Coronary artery (tissue), 2 donors: ENCODE measurements around the gene SHC1.

Experiments
- DNase-seq: peaks from one replicate; pipeline ENCODE4 v3.0.0-alpha.2; 2017; ENCODE audit warnings: low spot score
- H3K27ac ChIP-seq, 2 donors: fragments of 200-600 bp; sonication (generic); one replicate each; pipeline ENCODE4 v1.5.1; 2016 to 2019
- H3K4me3 ChIP-seq: fragments of 200-600 bp; sonication (generic); 2 replicates; pipeline ENCODE4 v1.5.1; 2016; ENCODE audit warnings: mild to moderate bottlenecking, moderate library complexity
- TF ChIP-seq, protein P1 (sequence below): fragments of 200-600 bp; sonication (generic); IDR thresholded peaks from one replicate; pipeline ENCODE4 v1.5.1; 2019; ENCODE audit warnings: antibody characterized with exemption

SHC1 gene

DNA sequence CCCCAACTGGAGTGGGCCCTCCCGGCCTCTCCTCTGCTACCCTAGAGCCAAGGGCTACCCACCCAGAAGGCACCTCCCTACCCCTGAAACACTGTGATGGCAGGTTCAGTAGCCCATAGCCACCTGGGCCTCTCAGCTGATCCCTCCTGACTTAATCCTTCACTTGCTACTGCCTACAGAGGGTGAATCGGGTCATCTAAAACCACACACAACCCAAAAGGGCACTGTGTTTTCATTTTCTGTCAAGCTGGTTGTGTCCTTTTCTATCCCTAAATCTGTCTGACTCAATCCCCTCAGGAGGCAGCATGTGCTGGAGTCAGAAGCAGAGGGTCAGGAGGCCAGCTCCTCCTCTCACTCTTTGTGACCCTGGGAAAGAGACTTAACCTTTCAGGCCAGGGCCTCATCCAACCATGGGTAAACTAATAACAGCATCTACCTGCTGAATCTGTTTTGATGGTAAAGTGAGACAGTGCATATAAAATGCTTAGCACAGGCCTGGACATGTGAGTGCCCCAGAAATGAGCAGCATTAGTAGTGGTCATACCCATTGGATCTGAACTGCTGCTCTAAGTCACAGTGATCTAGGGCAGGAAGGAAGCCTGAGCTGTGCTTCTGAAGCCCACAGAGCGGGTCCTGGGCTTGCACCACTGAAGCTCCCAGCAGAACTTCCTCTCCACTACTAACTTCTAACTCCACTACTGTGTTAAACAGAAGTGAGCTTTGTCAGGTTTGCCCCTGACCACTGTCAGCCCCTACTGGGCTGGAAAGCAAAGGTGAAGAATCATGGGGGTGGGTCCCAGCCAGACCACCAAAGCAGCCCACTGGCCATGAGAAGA is 45.0 kb downstream of the SHC1 start:
- no peak for DNase-seq
- Histone ChIP-seq H3K4me3 (no peak overlapping the region), H3K27ac (no peak overlapping the region)
- TF ChIP-seq, protein P1, sequence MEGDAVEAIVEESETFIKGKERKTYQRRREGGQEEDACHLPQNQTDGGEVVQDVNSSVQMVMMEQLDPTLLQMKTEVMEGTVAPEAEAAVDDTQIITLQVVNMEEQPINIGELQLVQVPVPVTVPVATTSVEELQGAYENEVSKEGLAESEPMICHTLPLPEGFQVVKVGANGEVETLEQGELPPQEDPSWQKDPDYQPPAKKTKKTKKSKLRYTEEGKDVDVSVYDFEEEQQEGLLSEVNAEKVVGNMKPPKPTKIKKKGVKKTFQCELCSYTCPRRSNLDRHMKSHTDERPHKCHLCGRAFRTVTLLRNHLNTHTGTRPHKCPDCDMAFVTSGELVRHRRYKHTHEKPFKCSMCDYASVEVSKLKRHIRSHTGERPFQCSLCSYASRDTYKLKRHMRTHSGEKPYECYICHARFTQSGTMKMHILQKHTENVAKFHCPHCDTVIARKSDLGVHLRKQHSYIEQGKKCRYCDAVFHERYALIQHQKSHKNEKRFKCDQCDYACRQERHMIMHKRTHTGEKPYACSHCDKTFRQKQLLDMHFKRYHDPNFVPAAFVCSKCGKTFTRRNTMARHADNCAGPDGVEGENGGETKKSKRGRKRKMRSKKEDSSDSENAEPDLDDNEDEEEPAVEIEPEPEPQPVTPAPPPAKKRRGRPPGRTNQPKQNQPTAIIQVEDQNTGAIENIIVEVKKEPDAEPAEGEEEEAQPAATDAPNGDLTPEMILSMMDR, result no peak

DNA sequence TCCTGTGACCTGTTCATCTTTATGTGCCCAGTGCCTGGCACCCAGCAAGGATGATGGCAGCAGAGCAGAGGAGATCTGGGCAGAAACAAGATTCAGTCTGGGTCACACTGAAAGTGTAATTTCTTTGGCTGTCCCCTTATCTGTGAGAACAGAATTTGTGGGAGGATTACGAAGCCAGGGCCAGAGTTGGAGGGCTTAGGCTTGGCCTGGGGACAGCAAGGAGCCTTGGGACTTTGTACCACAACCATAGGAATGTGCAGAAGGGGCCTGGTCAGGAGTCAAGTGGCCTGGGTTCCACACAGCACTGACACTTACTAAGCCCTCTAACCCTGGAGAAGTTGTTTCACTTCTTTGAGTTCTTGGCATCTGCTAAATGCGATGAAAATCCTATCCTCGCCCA is 46.9 kb downstream of the SHC1 start:
- H3K4me3 ChIP-seq, result no peak overlapping the region
- DNase-seq, result no peak
- no peak overlapping the region for H3K27ac ChIP-seq
- TF ChIP-seq, protein P1, result no peak

DNA sequence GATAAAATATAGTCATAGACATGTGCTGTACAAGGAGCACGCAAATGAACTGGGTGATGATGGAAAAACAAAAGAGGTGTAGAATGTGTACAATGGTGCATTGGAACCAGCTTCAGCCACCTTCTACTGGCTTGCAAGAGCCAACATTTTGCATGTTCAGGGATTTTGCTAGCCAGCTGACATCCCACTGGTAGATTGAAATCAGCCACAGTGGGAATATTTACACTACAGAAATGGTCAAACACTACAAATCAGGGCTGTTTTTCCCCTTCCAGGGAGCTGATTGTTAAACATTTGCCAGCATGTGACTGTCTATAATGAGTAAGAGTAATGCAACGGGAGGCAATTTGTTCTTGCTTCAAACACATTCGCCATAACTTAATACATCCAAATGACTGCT is 57.3 kb downstream of the SHC1 start:
- no peak overlapping the region for H3K27ac ChIP-seq
- H3K4me3 ChIP-seq, result no peak overlapping the region
- DNase-seq, result no peak
- TF ChIP-seq, protein P1, result no peak

DNA sequence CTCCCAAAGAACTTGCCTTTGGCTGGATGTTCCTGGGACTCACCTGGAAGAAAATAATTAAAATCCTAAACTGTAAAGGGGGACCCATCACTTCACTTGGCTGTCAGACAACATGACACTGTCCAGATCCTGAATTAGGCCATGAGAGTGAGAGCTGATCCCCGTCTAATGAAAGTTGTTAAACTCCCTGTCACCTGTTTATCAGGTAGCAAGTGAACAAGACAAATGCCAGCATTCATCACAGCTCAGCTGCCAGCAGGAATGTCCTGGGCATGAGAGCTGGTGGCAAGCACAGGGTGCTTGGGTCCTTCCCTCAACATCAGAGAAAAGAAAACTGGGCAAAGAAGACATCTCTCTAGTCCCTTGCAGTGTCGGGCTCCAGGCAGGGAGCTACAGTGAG is 57.8 kb downstream of the SHC1 start:
- no peak for DNase-seq
- TF ChIP-seq, protein P1, result no peak
- H3K4me3 ChIP-seq, result no peak overlapping the region
- no peak overlapping the region for H3K27ac ChIP-seq
